Fibroblast of skin of right biceps (primary cell): ENCODE results near the gene TOX2.

Experiments used
- DNase-seq: peaks from one replicate; pipeline ENCODE4 v3.0.0-alpha.2; 2013

The TOX2 gene

GRCh38 chr20:44110816-44111568 is 196.3 kb downstream of the TOX2 start:
- DNase-seq = no peak

GRCh38 chr20:44111712-44112335 is 197.2 kb downstream of the TOX2 start:
- peak; percentile 45 for DNase-seq

- DNase-seq = no peak
These were observed 197.8 kb downstream of the TOX2 start for GRCh38 chr20:44112456-44112855.

DNA sequence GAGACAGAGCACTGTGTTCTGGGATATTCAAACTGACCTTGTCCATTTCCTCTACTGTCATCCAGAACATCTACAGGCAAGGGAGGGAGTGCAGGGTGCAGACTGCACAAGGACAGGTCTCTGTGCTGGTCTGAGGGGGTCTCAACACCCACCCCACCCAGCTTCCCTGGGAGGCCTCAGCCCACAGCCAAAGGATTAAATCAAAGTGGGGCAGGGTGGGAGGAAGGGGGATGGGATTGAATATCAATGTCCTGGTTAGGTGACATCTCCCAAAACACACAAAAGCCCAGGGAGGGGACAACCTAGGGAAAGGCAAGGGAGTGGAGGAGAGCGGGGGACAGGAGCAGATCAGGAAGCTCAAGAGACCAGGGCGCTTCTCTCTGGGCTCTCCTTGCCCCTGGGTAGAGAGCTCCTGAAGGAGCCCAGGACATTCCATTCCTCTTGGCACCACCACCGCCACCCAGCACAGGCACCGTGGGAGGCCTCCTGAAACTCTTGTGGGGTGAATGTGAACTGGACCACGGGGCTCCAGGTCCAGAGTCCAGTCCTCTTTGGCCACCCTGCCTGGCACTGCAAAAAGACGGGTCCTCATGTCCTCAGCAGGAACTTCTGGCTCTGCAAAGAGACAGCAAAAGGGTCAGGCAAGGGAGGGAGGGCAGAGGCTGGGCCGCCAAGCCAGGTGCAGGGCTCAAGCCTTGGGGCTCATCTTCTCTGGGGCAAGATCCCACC is 198.4 kb downstream of the TOX2 start:
- no peak for DNase-seq

- no peak for DNase-seq
These were observed 199.1 kb downstream of the TOX2 start for GRCh38 chr20:44113618-44114376.

GRCh38 chr20:44115181-44115580 is 200.5 kb downstream of the TOX2 start:
- DNase-seq = no peak

- no peak for DNase-seq
These were observed 201.4 kb downstream of the TOX2 start for GRCh38 chr20:44115762-44116644.

- DNase-seq = no peak
These were observed 202.9 kb downstream of the TOX2 start for GRCh38 chr20:44117296-44118184.

GRCh38 chr20:44118185-44119033 is 203.8 kb downstream of the TOX2 start:
- no peak for DNase-seq
